HCT116 (cell line): ENCODE measurements around the gene ARHGEF17. TPM values are rescaled to one million over a fixed set of nuclear protein-coding genes. Genes with fewer than 3 reads are reported as not detected.

Experiments
- ATAC-seq: fragments of 200-7000 bp; cut with Tn5 transposase; 2 replicates; pipeline ENCODE4 v1.9.1; 2020; ENCODE audit warnings: mild to moderate bottlenecking, moderate library complexity
- BruUV-seq: library from RNA; stranded (reverse); fragments of 400-500 nt; replicated peaks from 2 replicates; lab custom pipeline; 2021; lab: Mats Ljungman, UMichigan
- CTCF ChIA-PET: fragments of 300-600 bp; sonication (Branson Sonifier 250); formaldehyde crosslinking; loops from one replicate; lab custom pipeline; 2021; ENCODE audit warnings: antibody characterized with exemption; lab: Charles Lee
- POLR2A ChIA-PET: fragments of 300-600, 350-600 bp; sonication (Branson Sonifier 250); formaldehyde crosslinking; loops from one replicate; lab custom pipeline; 2021; ENCODE audit warnings: antibody characterized with exemption; lab: Charles Lee
- RAD21 ChIA-PET, 2 experiments: fragments of 300-600 bp; sonication (Branson Sonifier 250); formaldehyde crosslinking; loops; one replicate each; lab custom pipeline; 2023; ENCODE audit warnings: low total read pairs in 2 of 2; ENCODE audit not compliant: uncharacterized antibody in 2 of 2, unreplicated experiment in 2 of 2, low non-redundant PET in 1 of 2; lab: Charles Lee
- DNase-seq: peaks from one replicate; pipeline ENCODE4 v3.0.0-alpha.2; 2010; ENCODE audit warnings: low read depth, low spot score
- H2AFZ ChIP-seq: fragments of 200-600 bp; shearing (Covaris generic), sonication (generic); 2 replicates; pipeline ENCODE4 v1.6.1; 2017; ENCODE audit warnings: low read depth, mixed run types, mixed read lengths, antibody characterized with exemption, low read length; ENCODE audit not compliant: poor library complexity, severe bottlenecking
- H3K27ac ChIP-seq: 2 replicates; pipeline ENCODE4 v1.5.1; 2012; ENCODE audit warnings: low read depth, low read length
- H3K27me3 ChIP-seq: fragments of 200-600 bp; sonication (generic); 2 replicates; pipeline ENCODE4 v1.6.1; 2016; ENCODE audit warnings: mixed run types, low read length, mixed read lengths; ENCODE audit not compliant: insufficient read depth
- H3K36me3 ChIP-seq, 2 experiments: fragments of 200-500 bp in 1 of 2; fragments of 200-600 bp in 1 of 2; sonication (Bioruptor generic) in 1 of 2; sonication (generic) in 1 of 2; 2 replicates each; pipeline versions ENCODE4 v1.5.1 to v1.6.1; 2014 to 2016; ENCODE audit warnings: low read length in 2 of 2, inconsistent platforms in 1 of 2, mixed read lengths in 1 of 2, mixed run types in 1 of 2; ENCODE audit not compliant: insufficient read depth in 2 of 2, control insufficient read depth in 1 of 2
- H3K4me1 ChIP-seq, 2 experiments: fragments of 200-600 bp in 1 of 2; sonication (generic) in 1 of 2; 2 replicates each; pipeline versions ENCODE4 v1.5.1 to v1.6.1; 2012 to 2017; ENCODE audit warnings: low read length in 2 of 2, inconsistent platforms in 1 of 2, mild to moderate bottlenecking in 1 of 2, mixed read lengths in 1 of 2, mixed run types in 1 of 2, moderate library complexity in 1 of 2; ENCODE audit not compliant: insufficient read depth in 2 of 2, control insufficient read depth in 1 of 2
- H3K4me2 ChIP-seq: fragments of 200-600 bp; sonication (generic); 2 replicates; pipeline ENCODE4 v1.6.1; 2017; ENCODE audit warnings: mixed run types, low read length, mixed read lengths
- H3K4me3 ChIP-seq, 2 experiments: fragments of 200-600 bp in 1 of 2; sonication (generic) in 1 of 2; replicated peaks in 1 of 2; 2 replicates each; pipeline ENCODE4 v1.5.1; 2011 to 2016; ENCODE audit warnings: low read length in 2 of 2, control low read depth in 1 of 2, low read depth in 1 of 2, mild to moderate bottlenecking in 1 of 2, mixed read lengths in 1 of 2, mixed run types in 1 of 2
- H3K79me2 ChIP-seq: fragments of 200-600 bp; sonication (generic); 2 replicates; pipeline ENCODE4 v1.6.1; 2017; ENCODE audit warnings: mild to moderate bottlenecking, mixed run types, low read length, moderate library complexity, mixed read lengths; ENCODE audit not compliant: insufficient read depth
- H3K9ac ChIP-seq: fragments of 200-600 bp; sonication (generic); 2 replicates; pipeline ENCODE4 v1.6.1; 2016; ENCODE audit warnings: low read length, mixed read lengths
- H3K9me2 ChIP-seq: fragments of 200-600 bp; sonication (generic), shearing (Covaris generic); 2 replicates; pipeline ENCODE4 v1.6.1; 2017; ENCODE audit warnings: mixed run types, mild to moderate bottlenecking, moderate library complexity; ENCODE audit not compliant: insufficient read depth
- H3K9me3 ChIP-seq, 2 experiments: fragments of 200-500 bp in 1 of 2; fragments of 200-600 bp in 1 of 2; sonication (Bioruptor generic) in 1 of 2; sonication (generic) in 1 of 2; 2 replicates each; pipeline ENCODE4 v1.6.1; 2014 to 2017; ENCODE audit warnings: low read length in 2 of 2, mixed read lengths in 2 of 2, inconsistent platforms in 1 of 2, low read depth in 1 of 2, mild to moderate bottlenecking in 1 of 2, mixed run types in 1 of 2, moderate library complexity in 1 of 2; ENCODE audit not compliant: control insufficient read depth in 1 of 2, insufficient read depth in 1 of 2
- H4K20me1 ChIP-seq: fragments of 200-600 bp; sonication (generic), shearing (Covaris generic); 2 replicates; pipeline ENCODE4 v1.6.1; 2017; ENCODE audit warnings: mixed run types, mild to moderate bottlenecking, moderate library complexity; ENCODE audit not compliant: insufficient read depth
- CBX3 ChIP-seq: IDR thresholded peaks from 2 replicates; pipeline ENCODE4 v1.6.1; 2012; ENCODE audit warnings: low read depth
- CEBPB ChIP-seq: IDR thresholded peaks from 2 replicates; pipeline ENCODE4 v1.6.1; 2012; ENCODE audit warnings: low read depth
- EZH2 ChIP-seq: fragments of 200-600 bp; sonication (generic); IDR thresholded peaks from 2 replicates; pipeline ENCODE4 v1.6.1; 2017; ENCODE audit warnings: antibody characterized with exemption, mixed run types
- EZH2phosphoT487 ChIP-seq: fragments of 200-600 bp; IDR thresholded peaks from 2 replicates; pipeline ENCODE4 v1.6.1; 2018; ENCODE audit warnings: antibody characterized with exemption, borderline replicate concordance
- FOSL1 ChIP-seq: IDR thresholded peaks from 2 replicates; pipeline ENCODE4 v1.6.1; 2012; ENCODE audit warnings: low read depth
- POLR2AphosphoS5 ChIP-seq: IDR thresholded peaks from 2 replicates; pipeline ENCODE4 v1.6.1; 2011; ENCODE audit warnings: mild to moderate bottlenecking, low read depth, low read length, moderate library complexity
- RAD21 ChIP-seq: IDR thresholded peaks from 2 replicates; pipeline ENCODE4 v1.6.1; 2012; ENCODE audit warnings: low read depth, mild to moderate bottlenecking
- SIN3A ChIP-seq: IDR thresholded peaks from 2 replicates; pipeline ENCODE4 v1.6.1; 2012; ENCODE audit warnings: low read depth
- SRF ChIP-seq: IDR thresholded peaks from 2 replicates; pipeline ENCODE4 v1.6.1; 2012; ENCODE audit warnings: low read depth
- TCF7L2 ChIP-seq: IDR thresholded peaks from 2 replicates; pipeline ENCODE4 v1.7.0; 2011; ENCODE audit warnings: borderline replicate concordance, inconsistent platforms; ENCODE audit not compliant: insufficient read depth, insufficient read length; ENCODE audit errors: extremely low read depth
- YY1 ChIP-seq: IDR thresholded peaks from 2 replicates; pipeline ENCODE4 v1.6.1; 2011; ENCODE audit warnings: low read length, low read depth, moderate library complexity, mild to moderate bottlenecking; ENCODE audit not compliant: insufficient replicate concordance; ENCODE audit errors: extremely low read depth
- ZNF274 ChIP-seq: fragments of 200-500 bp; sonication (Bioruptor generic); IDR thresholded peaks from 2 replicates; pipeline ENCODE4 v1.6.1; 2014; ENCODE audit warnings: mild to moderate bottlenecking, low read depth, low read length, inconsistent platforms
- intact Hi-C: fragments of 100-400 bp; cut with micrococcal nuclease; formaldehyde crosslinking; loops from 2 replicates; pipeline ENCODE4 v1.10.0; 2022
- total RNA-seq: library from RNA; stranded (reverse); gene quantifications from one replicate; pipeline ENCODE4 v1.2.1, GENCODE V29; 2021; ENCODE audit not compliant: unreplicated experiment
- TF ChIP-seq, protein P1 (sequence below): IDR thresholded peaks from 2 replicates; pipeline ENCODE4 v1.6.1; 2012
- TF ChIP-seq, protein P2 (sequence below): IDR thresholded peaks from 2 replicates; pipeline ENCODE4 v1.6.1; 2012; ENCODE audit warnings: low read depth

The ARHGEF17 gene
- total RNA-seq, 1 experiment from 2014 or later = 18.2 TPM

DNA sequence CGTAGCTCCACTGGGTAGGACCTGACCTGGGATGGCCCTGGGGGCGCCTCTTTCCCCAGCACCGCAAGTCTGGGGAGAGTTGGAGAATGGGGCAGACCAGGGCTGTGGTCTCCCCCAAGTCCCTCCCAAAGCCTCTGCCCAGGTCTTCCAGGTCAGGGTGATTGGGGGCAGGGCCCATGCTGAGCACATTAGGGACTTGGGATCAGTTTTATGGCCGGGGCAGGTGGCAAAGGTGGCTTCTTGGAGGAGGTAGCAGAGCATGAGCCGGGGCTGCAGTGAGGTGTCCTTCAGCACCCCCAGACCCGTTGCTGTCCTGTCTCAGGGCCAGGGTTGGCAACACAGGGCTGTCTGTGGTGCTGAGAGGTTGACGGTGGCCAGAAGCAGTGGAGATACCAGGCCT lies 74.1 kb downstream of the ARHGEF17 start:
- Histone ChIP-seq H3K9me3 (no peaks in the 10 kb centered on the region), H3K9me2 (no peaks in the 10 kb centered on the region), H3K4me1 (peaks cover 7 to 44% of the 10 kb centered on the region in 2 experiments; a peak in 3 of 4 replicates), H3K27ac (no peak overlapping the region), H3K36me3 (peaks cover 0 to 10% of the 10 kb centered on the region in 2 experiments; a peak in 1 of 4 replicates), H3K27me3 (no peaks in the 10 kb centered on the region), H3K9ac (no peak overlapping the region), H3K4me2 (no peak overlapping the region), H3K79me2 (peaks cover 100% of the 10 kb centered on the region), H3K4me3 (no peak overlapping the region), H2AFZ (no peak overlapping the region), H4K20me1 (no peaks in the 10 kb centered on the region; the same call in 1 of the 2 replicates)
- ChIA-PET CTCF (no interaction called here), POLR2A (no interaction called here), RAD21 (no interaction called here)
- no TSS peak for BruUV-seq
- ATAC-seq (no peak), DNase-seq (no peak)
- intact Hi-C loops = no loop called here
- TF ChIP-seq EZH2 = no peak
- TF ChIP-seq, protein P1, sequence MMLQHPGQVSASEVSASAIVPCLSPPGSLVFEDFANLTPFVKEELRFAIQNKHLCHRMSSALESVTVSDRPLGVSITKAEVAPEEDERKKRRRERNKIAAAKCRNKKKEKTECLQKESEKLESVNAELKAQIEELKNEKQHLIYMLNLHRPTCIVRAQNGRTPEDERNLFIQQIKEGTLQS = no peak

DNA sequence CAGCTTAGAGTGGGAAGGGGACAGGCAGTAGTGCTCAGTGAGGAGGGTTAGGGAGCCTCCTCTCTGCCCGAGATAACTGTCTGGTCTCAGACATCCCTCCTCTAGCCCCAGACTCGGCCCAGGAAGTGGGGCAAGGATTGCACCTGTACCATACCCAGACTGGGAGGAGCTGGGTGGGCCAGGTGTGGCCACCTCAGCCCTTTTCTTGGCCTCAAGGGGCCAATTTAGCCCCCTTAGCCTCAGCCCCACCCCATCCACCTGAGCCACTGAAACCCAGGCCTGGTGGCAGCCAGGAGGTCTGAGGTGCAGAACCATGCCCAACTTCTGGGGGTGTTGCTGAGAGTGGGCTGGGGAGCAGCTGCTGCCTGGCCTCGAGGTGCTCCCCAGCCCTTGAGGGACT lies 74.7 kb downstream of the ARHGEF17 start:
- Histone ChIP-seq H3K9ac (no peak overlapping the region), H3K27ac (no peak overlapping the region), H3K9me2 (no peaks in the 10 kb centered on the region), H4K20me1 (no peaks in the 10 kb centered on the region; the same call in 1 of the 2 replicates), H3K9me3 (no peaks in the 10 kb centered on the region), H3K79me2 (peaks cover 100% of the 10 kb centered on the region), H2AFZ (no peak overlapping the region), H3K4me2 (no peak overlapping the region), H3K4me3 (no peak overlapping the region), H3K4me1 (peaks cover 7 to 40% of the 10 kb centered on the region in 2 experiments; a peak in 3 of 4 replicates), H3K36me3 (peaks cover 0 to 10% of the 10 kb centered on the region in 2 experiments; a peak in 1 of 4 replicates), H3K27me3 (no peaks in the 10 kb centered on the region)
- ChIA-PET POLR2A (no interaction called here), RAD21 (no interaction called here), CTCF (interaction anchor here (1.0 kb wide), 1 partner anchor 32 kb away, joined by 4 read pairs; no protein-coding TSS in a partner anchor)
- no peak for DNase-seq
- no peak for ATAC-seq
- TF ChIP-seq, protein P2, sequence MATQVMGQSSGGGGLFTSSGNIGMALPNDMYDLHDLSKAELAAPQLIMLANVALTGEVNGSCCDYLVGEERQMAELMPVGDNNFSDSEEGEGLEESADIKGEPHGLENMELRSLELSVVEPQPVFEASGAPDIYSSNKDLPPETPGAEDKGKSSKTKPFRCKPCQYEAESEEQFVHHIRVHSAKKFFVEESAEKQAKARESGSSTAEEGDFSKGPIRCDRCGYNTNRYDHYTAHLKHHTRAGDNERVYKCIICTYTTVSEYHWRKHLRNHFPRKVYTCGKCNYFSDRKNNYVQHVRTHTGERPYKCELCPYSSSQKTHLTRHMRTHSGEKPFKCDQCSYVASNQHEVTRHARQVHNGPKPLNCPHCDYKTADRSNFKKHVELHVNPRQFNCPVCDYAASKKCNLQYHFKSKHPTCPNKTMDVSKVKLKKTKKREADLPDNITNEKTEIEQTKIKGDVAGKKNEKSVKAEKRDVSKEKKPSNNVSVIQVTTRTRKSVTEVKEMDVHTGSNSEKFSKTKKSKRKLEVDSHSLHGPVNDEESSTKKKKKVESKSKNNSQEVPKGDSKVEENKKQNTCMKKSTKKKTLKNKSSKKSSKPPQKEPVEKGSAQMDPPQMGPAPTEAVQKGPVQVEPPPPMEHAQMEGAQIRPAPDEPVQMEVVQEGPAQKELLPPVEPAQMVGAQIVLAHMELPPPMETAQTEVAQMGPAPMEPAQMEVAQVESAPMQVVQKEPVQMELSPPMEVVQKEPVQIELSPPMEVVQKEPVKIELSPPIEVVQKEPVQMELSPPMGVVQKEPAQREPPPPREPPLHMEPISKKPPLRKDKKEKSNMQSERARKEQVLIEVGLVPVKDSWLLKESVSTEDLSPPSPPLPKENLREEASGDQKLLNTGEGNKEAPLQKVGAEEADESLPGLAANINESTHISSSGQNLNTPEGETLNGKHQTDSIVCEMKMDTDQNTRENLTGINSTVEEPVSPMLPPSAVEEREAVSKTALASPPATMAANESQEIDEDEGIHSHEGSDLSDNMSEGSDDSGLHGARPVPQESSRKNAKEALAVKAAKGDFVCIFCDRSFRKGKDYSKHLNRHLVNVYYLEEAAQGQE = no peak
- no peak for TF ChIP-seq POLR2AphosphoS5
- TF ChIP-seq YY1 = no peak
- TF ChIP-seq SIN3A = no peak
- no peak for TF ChIP-seq ZNF274
- TF ChIP-seq, protein P1 = no peak
- no peak for TF ChIP-seq FOSL1
- no peak for TF ChIP-seq EZH2
- TF ChIP-seq TCF7L2 = no peak
- TF ChIP-seq EZH2phosphoT487 = no peak
- TF ChIP-seq CEBPB = no peak
- no peak for TF ChIP-seq RAD21
- no peak for TF ChIP-seq SRF
- TF ChIP-seq CBX3 = no peak
- BruUV-seq = no TSS peak
- intact Hi-C loops = no loop called here
